Loucy (cell line): ENCODE results near the gene SH3RF3.

ENCODE experiments used
- EZH2phosphoT487 ChIP-seq: fragments of 200-600 bp; IDR thresholded peaks from 2 replicates; pipeline ENCODE4 v1.6.1; 2018; ENCODE audit warnings: antibody characterized with exemption, mild to moderate bottlenecking, moderate library complexity, borderline replicate concordance
- TF ChIP-seq, protein P1 (sequence below): fragments of 200-600 bp; sonication (generic); conservative IDR thresholded peaks from 2 replicates; pipeline ENCODE4 v1.5.1; 2014; ENCODE audit warnings: mild to moderate bottlenecking, antibody characterized with exemption, low read length

GRCh38 chr2:109316091-109316490 lies 187.1 kb downstream of the SH3RF3 start:
- TF ChIP-seq, protein P1, sequence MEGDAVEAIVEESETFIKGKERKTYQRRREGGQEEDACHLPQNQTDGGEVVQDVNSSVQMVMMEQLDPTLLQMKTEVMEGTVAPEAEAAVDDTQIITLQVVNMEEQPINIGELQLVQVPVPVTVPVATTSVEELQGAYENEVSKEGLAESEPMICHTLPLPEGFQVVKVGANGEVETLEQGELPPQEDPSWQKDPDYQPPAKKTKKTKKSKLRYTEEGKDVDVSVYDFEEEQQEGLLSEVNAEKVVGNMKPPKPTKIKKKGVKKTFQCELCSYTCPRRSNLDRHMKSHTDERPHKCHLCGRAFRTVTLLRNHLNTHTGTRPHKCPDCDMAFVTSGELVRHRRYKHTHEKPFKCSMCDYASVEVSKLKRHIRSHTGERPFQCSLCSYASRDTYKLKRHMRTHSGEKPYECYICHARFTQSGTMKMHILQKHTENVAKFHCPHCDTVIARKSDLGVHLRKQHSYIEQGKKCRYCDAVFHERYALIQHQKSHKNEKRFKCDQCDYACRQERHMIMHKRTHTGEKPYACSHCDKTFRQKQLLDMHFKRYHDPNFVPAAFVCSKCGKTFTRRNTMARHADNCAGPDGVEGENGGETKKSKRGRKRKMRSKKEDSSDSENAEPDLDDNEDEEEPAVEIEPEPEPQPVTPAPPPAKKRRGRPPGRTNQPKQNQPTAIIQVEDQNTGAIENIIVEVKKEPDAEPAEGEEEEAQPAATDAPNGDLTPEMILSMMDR = no peak
- TF ChIP-seq EZH2phosphoT487 = no peak
